Measurements from ENCODE around the gene BRD7.
A peak's percentile ranks its signal among the peaks of the same experiment; 100 is the strongest.

BRD7 gene

DNA sequence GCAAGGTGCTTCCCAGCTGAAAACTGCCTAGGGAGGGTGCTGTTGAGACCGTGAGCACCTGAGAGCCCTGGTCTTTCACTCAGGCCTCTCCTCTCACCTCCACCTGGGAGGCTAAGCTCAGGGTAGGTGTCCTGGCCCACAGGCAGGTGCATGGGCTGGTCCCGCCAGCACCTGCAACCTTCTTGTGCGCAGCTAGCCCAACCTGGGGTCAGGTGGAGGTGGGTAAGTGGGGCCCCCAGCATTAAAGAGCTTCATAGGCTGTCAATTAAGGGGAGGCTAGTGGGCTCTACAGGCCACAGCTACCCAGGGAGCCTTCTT, 93.7 kb downstream of the BRD7 start:
- H3K27ac ChIP-seq (ENCODE audit: low read length) = peak overlapping the region; percentile 87
- DNase-seq = peak; percentile 46
- H3K36me3 ChIP-seq (replicated peaks; ENCODE audit: insufficient read depth, low read length) = no peaks in the 10 kb centered on the region
- H4K20me1 ChIP-seq (ENCODE audit: insufficient read depth, low read length) = no peaks in the 10 kb centered on the region
- peaks cover 36% of the 10 kb centered on the region for H3K4me1 ChIP-seq (ENCODE audit: low read length)
- peak overlapping the region; percentile 100 for H3K4me2 ChIP-seq (ENCODE audit: low read depth, low read length)
- H2AFZ ChIP-seq (ENCODE audit: low read length) = peak overlapping the region; percentile 80; the same call in 1 of the 2 replicates
- no peaks in the 10 kb centered on the region for H3K27me3 ChIP-seq (replicated peaks; ENCODE audit: insufficient read depth, low read length)
- peaks cover 62% of the 10 kb centered on the region for H3K79me2 ChIP-seq (ENCODE audit: low read length)
- H3K9me3 ChIP-seq (replicated peaks; ENCODE audit: insufficient read depth, low read length) = no peaks in the 10 kb centered on the region
- peak overlapping the region; percentile 97 for H3K9ac ChIP-seq (ENCODE audit: low read length)
- peak overlapping the region; percentile 97 for H3K4me3 ChIP-seq (ENCODE audit: low read length)
- H3K9me2 ChIP-seq (replicated peaks; ENCODE audit: insufficient read depth, low read length) = no peaks in the 10 kb centered on the region
- peaks cover 20% of the 10 kb centered on the region for H3F3A ChIP-seq (ENCODE audit: insufficient read depth, low read length)
- TF ChIP-seq, protein P1, sequence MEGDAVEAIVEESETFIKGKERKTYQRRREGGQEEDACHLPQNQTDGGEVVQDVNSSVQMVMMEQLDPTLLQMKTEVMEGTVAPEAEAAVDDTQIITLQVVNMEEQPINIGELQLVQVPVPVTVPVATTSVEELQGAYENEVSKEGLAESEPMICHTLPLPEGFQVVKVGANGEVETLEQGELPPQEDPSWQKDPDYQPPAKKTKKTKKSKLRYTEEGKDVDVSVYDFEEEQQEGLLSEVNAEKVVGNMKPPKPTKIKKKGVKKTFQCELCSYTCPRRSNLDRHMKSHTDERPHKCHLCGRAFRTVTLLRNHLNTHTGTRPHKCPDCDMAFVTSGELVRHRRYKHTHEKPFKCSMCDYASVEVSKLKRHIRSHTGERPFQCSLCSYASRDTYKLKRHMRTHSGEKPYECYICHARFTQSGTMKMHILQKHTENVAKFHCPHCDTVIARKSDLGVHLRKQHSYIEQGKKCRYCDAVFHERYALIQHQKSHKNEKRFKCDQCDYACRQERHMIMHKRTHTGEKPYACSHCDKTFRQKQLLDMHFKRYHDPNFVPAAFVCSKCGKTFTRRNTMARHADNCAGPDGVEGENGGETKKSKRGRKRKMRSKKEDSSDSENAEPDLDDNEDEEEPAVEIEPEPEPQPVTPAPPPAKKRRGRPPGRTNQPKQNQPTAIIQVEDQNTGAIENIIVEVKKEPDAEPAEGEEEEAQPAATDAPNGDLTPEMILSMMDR (IDR thresholded peaks at IDR 0.05; ENCODE audit: low read length) = peak; percentile 43
- TF ChIP-seq EZH2phosphoT487 (IDR thresholded peaks at IDR 0.05; ENCODE audit: low read length) = no peak

DNA sequence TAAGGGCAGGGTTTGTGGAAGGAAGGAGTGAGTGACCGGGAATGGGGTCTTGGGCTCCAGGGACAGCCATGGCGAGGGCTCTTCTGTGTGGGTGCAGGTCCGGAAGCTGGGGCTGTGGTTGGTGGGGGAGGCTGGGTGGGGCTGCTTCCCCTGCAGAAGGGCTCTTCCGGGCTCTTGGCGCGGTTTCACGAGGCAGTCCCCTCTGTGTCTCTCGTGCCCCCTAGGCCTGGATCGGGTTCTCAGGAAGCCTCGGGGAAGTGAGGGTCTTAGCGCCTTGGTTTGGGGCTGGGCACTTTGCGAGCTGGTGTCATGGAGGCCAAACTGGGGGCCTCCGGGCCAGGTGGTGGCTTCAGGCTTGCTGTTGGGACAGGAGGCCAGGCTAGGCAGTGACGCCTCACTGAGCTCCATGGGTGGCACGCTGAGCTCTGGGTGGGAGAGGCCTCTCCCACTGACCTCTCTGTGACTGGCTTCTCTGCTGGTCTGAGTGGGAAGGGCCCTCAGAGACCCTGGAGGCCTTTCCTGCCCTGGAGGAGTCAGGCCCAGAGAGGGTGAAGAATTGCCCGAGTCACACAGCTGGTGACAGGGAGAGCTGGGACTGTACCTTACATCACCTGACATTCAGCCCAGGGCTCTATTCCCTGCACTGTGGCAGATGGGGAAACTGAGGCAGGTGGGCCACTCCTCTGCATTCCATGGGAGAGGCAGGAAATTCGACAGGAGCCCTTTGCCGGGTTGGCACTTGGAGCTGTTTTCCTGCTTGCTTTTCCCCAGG, 94.3 kb downstream of the BRD7 start:
- H3K4me3 ChIP-seq (ENCODE audit: low read length) = peak overlapping the region; percentile 97
- peak overlapping the region; percentile 87 for H3K27ac ChIP-seq (ENCODE audit: low read length)
- peak overlapping the region; percentile 97 for H3K9ac ChIP-seq (ENCODE audit: low read length)
- peak; percentile 29 for DNase-seq
- no peaks in the 10 kb centered on the region for H3K36me3 ChIP-seq (replicated peaks; ENCODE audit: insufficient read depth, low read length)
- H3K9me2 ChIP-seq (replicated peaks; ENCODE audit: insufficient read depth, low read length) = no peaks in the 10 kb centered on the region
- peak overlapping the region; percentile 80 for H2AFZ ChIP-seq (ENCODE audit: low read length)
- peaks cover 57% of the 10 kb centered on the region for H3K79me2 ChIP-seq (ENCODE audit: low read length)
- no peaks in the 10 kb centered on the region for H3K27me3 ChIP-seq (replicated peaks; ENCODE audit: insufficient read depth, low read length)
- peaks cover 20% of the 10 kb centered on the region for H3F3A ChIP-seq (ENCODE audit: insufficient read depth, low read length)
- TF ChIP-seq, protein P1 (IDR thresholded peaks at IDR 0.05; ENCODE audit: low read length) = no peak
- TF ChIP-seq EZH2phosphoT487 (IDR thresholded peaks at IDR 0.05; ENCODE audit: low read length) = no peak
- no peak for TF ChIP-seq EZH2 (optimal IDR thresholded peaks at IDR 0.05; ENCODE audit: low read depth, low read length)
- peaks cover 36% of the 10 kb centered on the region for H3K4me1 ChIP-seq (ENCODE audit: low read length)
- no peaks in the 10 kb centered on the region for H3K9me3 ChIP-seq (replicated peaks; ENCODE audit: insufficient read depth, low read length)
- H4K20me1 ChIP-seq (ENCODE audit: insufficient read depth, low read length) = no peaks in the 10 kb centered on the region
- peak overlapping the region; percentile 100 for H3K4me2 ChIP-seq (ENCODE audit: low read depth, low read length)

DNA sequence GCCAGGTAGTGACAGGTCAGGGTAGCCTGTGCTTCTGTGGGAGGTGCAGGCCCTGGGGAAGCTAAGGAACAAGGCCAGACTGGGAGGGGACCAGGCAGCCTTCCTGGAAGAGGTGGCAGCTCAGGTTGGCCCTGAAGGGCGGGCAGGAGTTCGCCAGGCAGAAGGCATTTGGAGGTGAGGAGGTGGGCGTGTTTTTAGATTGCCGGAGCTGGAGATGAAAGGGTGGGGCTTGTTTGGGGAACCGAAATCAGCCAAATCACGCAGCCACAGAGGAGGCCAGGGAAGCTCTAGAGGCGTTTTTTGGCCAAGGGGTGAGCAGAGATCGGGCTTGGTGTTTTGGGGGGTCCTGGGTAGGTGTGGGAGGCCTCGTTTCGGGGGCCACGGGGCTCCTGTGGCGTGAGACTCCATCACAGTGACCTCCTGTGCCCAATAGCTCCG, 94.9 kb downstream of the BRD7 start:
- peaks cover 51% of the 10 kb centered on the region for H3K79me2 ChIP-seq (ENCODE audit: low read length)
- H3K36me3 ChIP-seq (replicated peaks; ENCODE audit: insufficient read depth, low read length) = no peaks in the 10 kb centered on the region
- TF ChIP-seq, protein P1 (IDR thresholded peaks at IDR 0.05; ENCODE audit: low read length) = no peak
- TF ChIP-seq EZH2phosphoT487 (IDR thresholded peaks at IDR 0.05; ENCODE audit: low read length) (no peak), EZH2 (optimal IDR thresholded peaks at IDR 0.05; ENCODE audit: low read depth, low read length) (no peak)
- H3K4me3 ChIP-seq (ENCODE audit: low read length) = peak overlapping the region; percentile 97
- peak overlapping the region; percentile 100 for H3K4me2 ChIP-seq (ENCODE audit: low read depth, low read length)
- H3K27ac ChIP-seq (ENCODE audit: low read length) = peak overlapping the region; percentile 87
- H3K9me3 ChIP-seq (replicated peaks; ENCODE audit: insufficient read depth, low read length) = no peaks in the 10 kb centered on the region
- peaks cover 20% of the 10 kb centered on the region for H3F3A ChIP-seq (ENCODE audit: insufficient read depth, low read length)
- H2AFZ ChIP-seq (ENCODE audit: low read length) = peak overlapping the region; percentile 35
- peak overlapping the region; percentile 97 for H3K9ac ChIP-seq (ENCODE audit: low read length)
- no peaks in the 10 kb centered on the region for H4K20me1 ChIP-seq (ENCODE audit: insufficient read depth, low read length)
- H3K9me2 ChIP-seq (replicated peaks; ENCODE audit: insufficient read depth, low read length) = no peaks in the 10 kb centered on the region
- DNase-seq = peak; percentile 74
- peaks cover 36% of the 10 kb centered on the region for H3K4me1 ChIP-seq (ENCODE audit: low read length)
- no peaks in the 10 kb centered on the region for H3K27me3 ChIP-seq (replicated peaks; ENCODE audit: insufficient read depth, low read length)

Measured in MM.1S (cell line).